ENCODE measurements around the gene ZNF438. TPM values are rescaled to one million over a fixed set of nuclear protein-coding genes. Genes with fewer than 3 reads are reported as not detected.
A peak's percentile ranks its signal among the peaks of the same experiment; 100 is the strongest.
"Not testable (repeated sequence)": the region's sequence is repeated elsewhere in the genome, so short reads cannot be mapped to it uniquely, and the experiment has no call there.

The ZNF438 gene
- total and polyA plus RNA-seq, 2 donors = 9.0 to 10.2 TPM

DNA sequence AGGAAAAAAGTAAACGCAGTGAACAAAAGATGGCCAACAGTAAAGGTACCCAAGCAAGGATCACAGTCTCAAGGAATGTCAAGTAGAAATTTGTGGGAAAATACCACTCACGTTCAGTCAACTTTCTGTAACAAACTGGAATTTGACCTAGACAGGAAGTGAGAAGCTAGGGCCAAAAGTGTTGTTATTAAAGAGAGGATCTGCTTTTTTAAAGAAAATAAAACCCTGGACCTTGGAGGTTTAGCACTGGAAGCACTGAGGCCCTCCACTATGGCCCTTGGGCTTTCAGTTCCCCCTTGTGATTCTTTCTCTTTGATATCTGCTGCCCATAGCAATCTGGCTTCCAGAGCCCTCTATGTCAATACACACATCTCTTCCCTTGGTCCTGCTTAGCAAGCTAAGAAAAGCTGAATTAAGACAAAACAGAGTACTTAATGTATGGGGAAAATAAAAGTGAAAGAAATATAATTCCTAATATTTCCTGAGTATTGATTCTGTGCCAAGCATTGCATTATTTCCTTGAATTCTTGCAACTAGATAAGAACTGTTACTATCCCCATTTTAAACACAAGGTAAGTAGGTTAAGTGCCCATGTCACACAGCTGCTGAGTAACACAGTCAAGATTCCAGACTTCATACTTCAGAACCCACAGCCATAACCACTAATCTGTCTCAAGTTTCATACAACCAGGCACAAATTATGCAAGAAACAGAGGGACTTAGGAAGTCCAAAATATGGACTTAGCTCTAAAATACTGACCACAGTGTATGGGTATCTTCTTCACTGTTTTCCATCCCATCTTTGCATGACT lies 2.6 kb upstream of the ZNF438 start:
- Histone ChIP-seq H3K27me3 (ENCODE audit: control insufficient read depth in 2 of 2, insufficient read depth in 1 of 2, low read length in 1 of 2) (no peaks in the 10 kb centered on the region), H3K36me3 (ENCODE audit: control insufficient read depth in 2 of 2, insufficient read depth in 2 of 2, low read length in 1 of 2) (no peaks in the 10 kb centered on the region), H3K4me1 (ENCODE audit: control insufficient read depth in 2 of 2, insufficient read depth in 2 of 2, low read length in 2 of 2) (peaks cover 8 to 18% of the 10 kb centered on the region in 2 donors), H3K4me3 (ENCODE audit: low read length in 2 of 2) (no peak overlapping the region), H3K27ac (ENCODE audit: low read depth in 1 of 2, low read length in 1 of 2) (no peak overlapping the region), H3K9me3 (ENCODE audit: control insufficient read depth in 2 of 2, insufficient read depth in 1 of 2, low read length in 1 of 2) (peaks cover 0 to 5% of the 10 kb centered on the region in 2 donors)
- peak in 1 of 9 donors; percentile 29 for DNase-seq (ENCODE audit: low read depth in 6 of 9, low spot score in 9 of 9)
- 92% methylated on average over 2 of the region's 2 CpGs for WGBS

DNA sequence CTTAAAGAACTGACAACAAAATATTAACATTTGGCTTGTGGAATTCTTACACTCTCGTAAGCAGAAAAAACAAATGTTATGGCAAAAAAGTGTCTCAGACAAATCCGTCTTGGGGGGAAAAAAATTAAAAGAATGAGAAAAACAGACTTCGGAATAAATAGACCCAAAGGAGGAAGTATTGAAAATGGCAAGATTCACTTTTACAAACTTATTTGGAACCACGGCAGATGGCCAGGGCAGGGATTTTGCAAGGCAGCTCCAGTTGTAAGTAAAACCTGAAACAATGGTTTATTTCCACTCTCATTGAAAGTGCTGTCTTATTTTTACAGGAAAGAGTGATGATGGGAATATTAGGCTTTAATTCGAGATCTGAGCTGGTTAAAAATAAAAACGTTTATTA lies 1.5 kb upstream of the ZNF438 start:
- H3K36me3 ChIP-seq (ENCODE audit: control insufficient read depth in 2 of 2, insufficient read depth in 2 of 2, low read length in 1 of 2) = no peaks in the 10 kb centered on the region
- no peak overlapping the region for H3K4me3 ChIP-seq (ENCODE audit: low read length in 2 of 2)
- 95% methylated on average over 6 of the region's 6 CpGs for WGBS
- peaks cover 8 to 18% of the 10 kb centered on the region in 2 donors for H3K4me1 ChIP-seq (ENCODE audit: control insufficient read depth in 2 of 2, insufficient read depth in 2 of 2, low read length in 2 of 2)
- no peaks in the 10 kb centered on the region for H3K27me3 ChIP-seq (ENCODE audit: control insufficient read depth in 2 of 2, insufficient read depth in 1 of 2, low read length in 1 of 2)
- DNase-seq (ENCODE audit: low read depth in 6 of 9, low spot score in 9 of 9) = no peak
- peaks cover 0 to 5% of the 10 kb centered on the region in 2 donors for H3K9me3 ChIP-seq (ENCODE audit: control insufficient read depth in 2 of 2, insufficient read depth in 1 of 2, low read length in 1 of 2)
- no peak overlapping the region for H3K27ac ChIP-seq (ENCODE audit: low read depth in 1 of 2, low read length in 1 of 2)

DNA sequence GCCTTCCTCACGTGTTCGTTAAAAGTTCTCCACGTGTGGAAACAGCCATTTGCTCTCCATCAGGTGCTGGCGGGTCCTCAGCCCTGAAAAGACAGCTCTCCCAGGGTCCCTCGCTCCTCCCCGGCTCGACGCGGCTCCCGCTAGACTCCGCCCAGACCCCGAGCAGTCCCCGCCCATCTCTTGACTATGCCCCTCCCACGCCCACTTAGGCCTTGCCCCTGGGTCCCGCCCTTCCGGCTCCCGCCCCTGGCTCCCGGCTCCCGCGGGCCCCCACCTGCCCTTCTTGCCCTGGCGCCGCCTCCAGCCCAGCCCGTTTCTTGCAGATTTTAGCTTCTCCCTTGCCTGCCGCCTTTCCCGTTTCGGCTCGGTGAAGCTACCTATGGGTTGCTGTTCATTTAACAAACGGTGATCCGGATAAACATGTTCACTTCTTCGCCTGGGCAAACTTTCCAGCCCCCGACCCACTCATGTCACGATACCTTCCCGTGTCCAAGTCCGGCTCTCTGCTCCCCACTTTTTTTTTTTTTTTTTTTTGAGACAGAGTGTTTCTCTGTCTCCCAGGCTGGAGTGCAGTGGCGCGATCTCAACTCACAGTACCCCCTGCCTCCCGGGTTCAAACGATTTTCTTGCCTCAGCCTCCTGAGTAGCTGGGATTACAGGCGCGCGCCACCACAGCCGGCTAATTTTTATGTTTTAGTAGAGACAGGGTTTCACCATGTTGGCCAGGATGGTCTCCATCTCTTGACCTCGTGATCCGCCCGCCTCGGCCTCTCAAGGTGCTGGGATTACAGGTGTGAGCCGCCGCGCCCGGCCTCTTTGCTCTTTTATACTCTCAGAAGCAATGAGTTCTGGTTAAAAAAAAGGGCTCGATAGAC lies 830 bp upstream of the ZNF438 start:
- H3K9me3 ChIP-seq (ENCODE audit: control insufficient read depth in 2 of 2, insufficient read depth in 1 of 2, low read length in 1 of 2) = peaks cover 0 to 5% of the 10 kb centered on the region in 2 donors
- H3K27me3 ChIP-seq (ENCODE audit: control insufficient read depth in 2 of 2, insufficient read depth in 1 of 2, low read length in 1 of 2) = no peaks in the 10 kb centered on the region
- H3K4me1 ChIP-seq (ENCODE audit: control insufficient read depth in 2 of 2, insufficient read depth in 2 of 2, low read length in 2 of 2) = peaks cover 8 to 18% of the 10 kb centered on the region in 2 donors
- WGBS = 27% methylated on average over 51 of the region's 51 CpGs
- no peaks in the 10 kb centered on the region for H3K36me3 ChIP-seq (ENCODE audit: control insufficient read depth in 2 of 2, insufficient read depth in 2 of 2, low read length in 1 of 2)
- H3K4me3 ChIP-seq (ENCODE audit: low read length in 2 of 2) = peak overlapping the region; percentile 80 to 85
- peak in 8 of 9 donors; percentile 80 to 96 (median 92) for DNase-seq (ENCODE audit: low read depth in 6 of 9, low spot score in 9 of 9)
- peak overlapping the region; percentile 97 to 98 for H3K27ac ChIP-seq (ENCODE audit: low read depth in 1 of 2, low read length in 1 of 2)

DNA sequence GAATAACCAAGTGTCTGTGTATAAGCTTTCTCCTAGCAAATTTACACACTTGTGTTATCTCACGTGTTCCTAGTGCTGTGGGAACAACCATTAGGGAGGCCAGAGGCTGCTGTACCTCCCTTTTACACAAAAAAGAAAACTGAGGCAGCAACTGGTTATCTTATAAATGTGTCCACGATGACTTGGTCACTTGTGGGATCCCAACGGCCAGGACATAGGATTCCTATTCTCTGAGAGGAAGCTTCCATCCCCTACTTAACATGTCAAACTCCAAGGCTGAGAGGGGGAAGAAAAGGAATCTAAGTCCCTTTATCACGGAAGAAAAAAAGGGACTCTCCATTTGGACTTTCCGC lies 484 bp downstream of the ZNF438 start:
- peak in 1 of 9 donors; percentile 15 for DNase-seq (ENCODE audit: low read depth in 6 of 9, low spot score in 9 of 9)
- Histone ChIP-seq H3K4me3 (ENCODE audit: low read length in 2 of 2) (peak overlapping the region; percentile 80 to 85), H3K4me1 (ENCODE audit: control insufficient read depth in 2 of 2, insufficient read depth in 2 of 2, low read length in 2 of 2) (peaks cover 8 to 18% of the 10 kb centered on the region in 2 donors), H3K9me3 (ENCODE audit: control insufficient read depth in 2 of 2, insufficient read depth in 1 of 2, low read length in 1 of 2) (peaks cover 0 to 5% of the 10 kb centered on the region in 2 donors), H3K27ac (ENCODE audit: low read depth in 1 of 2, low read length in 1 of 2) (peak overlapping the region; percentile 97 to 98), H3K36me3 (ENCODE audit: control insufficient read depth in 2 of 2, insufficient read depth in 2 of 2, low read length in 1 of 2) (no peaks in the 10 kb centered on the region), H3K27me3 (ENCODE audit: control insufficient read depth in 2 of 2, insufficient read depth in 1 of 2, low read length in 1 of 2) (no peaks in the 10 kb centered on the region)
- 25% methylated on average over 5 of the region's 5 CpGs for WGBS

DNA sequence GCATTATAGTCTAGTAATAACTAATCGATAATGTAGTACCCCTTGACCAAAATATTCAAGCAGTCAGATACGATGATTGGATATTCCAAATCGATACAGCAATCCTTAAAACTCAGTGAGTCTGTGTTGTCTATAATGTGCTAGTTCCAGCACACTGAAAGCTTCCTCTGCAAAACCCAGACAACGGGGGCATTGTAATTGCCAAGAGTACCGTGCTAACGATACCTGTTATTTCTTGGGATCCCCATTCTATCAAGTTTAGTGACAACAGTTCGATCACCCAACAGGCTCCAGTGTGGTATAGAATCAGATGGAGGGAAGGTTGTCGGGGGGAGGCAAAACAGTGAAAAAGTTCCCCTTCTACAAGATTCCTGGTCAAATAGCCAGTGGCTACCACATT lies 865 bp downstream of the ZNF438 start:
- peaks cover 8 to 18% of the 10 kb centered on the region in 2 donors for H3K4me1 ChIP-seq (ENCODE audit: control insufficient read depth in 2 of 2, insufficient read depth in 2 of 2, low read length in 2 of 2)
- no peaks in the 10 kb centered on the region for H3K27me3 ChIP-seq (ENCODE audit: control insufficient read depth in 2 of 2, insufficient read depth in 1 of 2, low read length in 1 of 2)
- no peak for DNase-seq (ENCODE audit: low read depth in 6 of 9, low spot score in 9 of 9)
- WGBS = 93% methylated on average over 8 of the region's 8 CpGs
- H3K27ac ChIP-seq (ENCODE audit: low read depth in 1 of 2, low read length in 1 of 2) = peak overlapping the region in 1 of 2 donors; percentile 97
- H3K36me3 ChIP-seq (ENCODE audit: control insufficient read depth in 2 of 2, insufficient read depth in 2 of 2, low read length in 1 of 2) = no peaks in the 10 kb centered on the region
- H3K9me3 ChIP-seq (ENCODE audit: control insufficient read depth in 2 of 2, insufficient read depth in 1 of 2, low read length in 1 of 2) = peaks cover 0 to 5% of the 10 kb centered on the region in 2 donors
- H3K4me3 ChIP-seq (ENCODE audit: low read length in 2 of 2) = peak overlapping the region; percentile 80 to 85

DNA sequence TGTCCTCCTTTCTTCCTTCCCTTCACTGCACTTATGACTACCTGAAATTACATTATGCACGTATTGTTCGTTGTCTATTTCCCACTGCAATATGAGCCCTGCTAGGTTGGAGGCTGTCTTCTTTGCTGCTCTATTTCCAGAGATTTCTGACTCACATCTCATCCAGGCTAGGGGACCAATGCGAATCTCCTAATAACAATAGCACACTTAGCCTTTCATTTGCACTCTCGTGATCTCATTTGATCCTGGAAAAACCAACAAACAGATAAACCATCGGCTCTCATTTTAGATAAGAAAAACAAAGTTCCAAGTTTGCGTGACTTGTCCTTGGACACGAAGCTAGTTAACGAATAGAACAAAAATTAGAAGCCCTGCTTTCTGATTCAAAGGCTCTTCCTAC lies 1.4 kb downstream of the ZNF438 start:
- Histone ChIP-seq H3K4me3 (ENCODE audit: low read length in 2 of 2) (no peak overlapping the region), H3K27me3 (ENCODE audit: control insufficient read depth in 2 of 2, insufficient read depth in 1 of 2, low read length in 1 of 2) (no peaks in the 10 kb centered on the region), H3K9me3 (ENCODE audit: control insufficient read depth in 2 of 2, insufficient read depth in 1 of 2, low read length in 1 of 2) (peaks cover 0 to 5% of the 10 kb centered on the region in 2 donors), H3K27ac (ENCODE audit: low read depth in 1 of 2, low read length in 1 of 2) (no peak overlapping the region), H3K4me1 (ENCODE audit: control insufficient read depth in 2 of 2, insufficient read depth in 2 of 2, low read length in 2 of 2) (peaks cover 8 to 18% of the 10 kb centered on the region in 2 donors), H3K36me3 (ENCODE audit: control insufficient read depth in 2 of 2, insufficient read depth in 2 of 2, low read length in 1 of 2) (no peaks in the 10 kb centered on the region)
- 97% methylated on average over 8 of the region's 8 CpGs for WGBS
- DNase-seq (ENCODE audit: low read depth in 6 of 9, low spot score in 9 of 9) = no peak

DNA sequence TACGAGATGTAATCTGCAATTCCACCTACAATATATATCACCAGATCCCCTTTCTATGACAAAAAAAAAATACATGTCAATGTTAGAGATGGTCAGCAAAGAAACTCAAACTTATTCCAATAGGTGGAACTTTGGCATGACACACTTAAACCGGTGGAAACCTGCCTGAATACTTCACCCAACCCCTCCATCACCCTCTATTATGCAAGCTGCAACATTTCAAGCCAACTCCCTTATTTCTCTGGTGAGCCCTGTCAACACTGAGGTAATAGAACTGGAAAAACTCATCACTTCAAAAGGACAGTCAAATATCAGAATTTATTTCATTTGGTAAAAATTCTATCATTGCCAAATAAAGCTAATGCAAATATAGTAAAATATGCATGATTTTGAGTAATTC lies 3.6 kb downstream of the ZNF438 start:
- H3K9me3 ChIP-seq (ENCODE audit: control insufficient read depth in 2 of 2, insufficient read depth in 1 of 2, low read length in 1 of 2) = peaks cover 0 to 5% of the 10 kb centered on the region in 2 donors
- no peak for DNase-seq (ENCODE audit: low read depth in 6 of 9, low spot score in 9 of 9)
- no peak overlapping the region for H3K4me3 ChIP-seq (ENCODE audit: low read length in 2 of 2)
- H3K27me3 ChIP-seq (ENCODE audit: control insufficient read depth in 2 of 2, insufficient read depth in 1 of 2, low read length in 1 of 2) = no peaks in the 10 kb centered on the region
- H3K27ac ChIP-seq (ENCODE audit: low read depth in 1 of 2, low read length in 1 of 2) = no peak overlapping the region
- WGBS = 91% methylated on average over 2 of the region's 2 CpGs
- no peaks in the 10 kb centered on the region for H3K36me3 ChIP-seq (ENCODE audit: control insufficient read depth in 2 of 2, insufficient read depth in 2 of 2, low read length in 1 of 2)
- H3K4me1 ChIP-seq (ENCODE audit: control insufficient read depth in 2 of 2, insufficient read depth in 2 of 2, low read length in 2 of 2) = peaks cover 8 to 16% of the 10 kb centered on the region in 2 donors

DNA sequence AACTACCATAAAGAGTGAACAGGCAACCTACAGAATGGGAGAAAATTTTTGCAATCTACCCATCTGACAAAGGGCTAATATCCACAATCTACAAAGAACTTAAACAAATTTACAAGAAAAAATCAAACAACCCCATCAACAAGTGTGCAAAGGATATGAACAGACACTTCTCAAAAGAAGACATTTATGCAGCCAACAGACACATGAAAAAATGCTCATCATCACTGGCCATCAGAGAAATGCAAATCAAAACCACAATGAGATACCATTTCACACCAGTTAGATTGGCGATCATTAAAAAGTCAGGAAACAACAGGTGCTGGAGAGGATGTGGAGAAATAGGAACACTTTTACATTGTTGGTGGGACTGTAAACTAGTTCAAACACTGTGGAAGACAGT lies 5.4 kb downstream of the ZNF438 start:
- 92% methylated on average over 1 of the region's 1 CpG for WGBS
- H3K9me3 ChIP-seq (ENCODE audit: control insufficient read depth in 2 of 2, insufficient read depth in 1 of 2, low read length in 1 of 2); H3K4me3 ChIP-seq (ENCODE audit: low read length in 2 of 2); H3K36me3 ChIP-seq (ENCODE audit: control insufficient read depth in 2 of 2, insufficient read depth in 2 of 2, low read length in 1 of 2); H3K27me3 ChIP-seq (ENCODE audit: control insufficient read depth in 2 of 2, insufficient read depth in 1 of 2, low read length in 1 of 2); H3K4me1 ChIP-seq (ENCODE audit: control insufficient read depth in 2 of 2, insufficient read depth in 2 of 2, low read length in 2 of 2); DNase-seq (ENCODE audit: low read depth in 6 of 9, low spot score in 9 of 9); H3K27ac ChIP-seq (ENCODE audit: low read depth in 1 of 2, low read length in 1 of 2): not testable (repeated sequence)

DNA sequence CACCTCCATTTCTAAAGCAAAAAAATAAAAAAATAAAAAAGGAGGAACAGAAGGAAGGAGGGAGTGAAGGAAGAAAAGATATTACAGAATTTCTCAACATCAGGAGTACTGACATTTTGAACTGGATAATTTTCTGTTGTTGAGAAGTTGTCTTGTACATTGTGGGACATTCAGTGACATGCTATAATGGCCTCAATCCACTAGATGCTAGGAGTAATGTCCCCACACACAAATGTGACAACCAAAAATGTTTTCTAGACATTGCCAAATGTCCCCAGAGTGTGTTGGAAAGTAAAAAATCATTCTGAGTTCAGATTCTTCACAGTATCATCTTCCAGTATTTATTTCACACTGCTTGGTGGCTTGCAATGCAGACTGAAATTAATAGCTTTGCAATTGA lies 6.5 kb downstream of the ZNF438 start:
- no peak for DNase-seq (ENCODE audit: low read depth in 6 of 9, low spot score in 9 of 9)
- Histone ChIP-seq H3K36me3 (ENCODE audit: control insufficient read depth in 2 of 2, insufficient read depth in 2 of 2, low read length in 1 of 2) (no peaks in the 10 kb centered on the region), H3K27ac (ENCODE audit: low read depth in 1 of 2, low read length in 1 of 2) (no peak overlapping the region), H3K4me3 (ENCODE audit: low read length in 2 of 2) (no peak overlapping the region), H3K27me3 (ENCODE audit: control insufficient read depth in 2 of 2, insufficient read depth in 1 of 2, low read length in 1 of 2) (no peaks in the 10 kb centered on the region), H3K9me3 (ENCODE audit: control insufficient read depth in 2 of 2, insufficient read depth in 1 of 2, low read length in 1 of 2) (no peaks in the 10 kb centered on the region), H3K4me1 (ENCODE audit: control insufficient read depth in 2 of 2, insufficient read depth in 2 of 2, low read length in 2 of 2) (no peaks in the 10 kb centered on the region)
